Activated naive CD4-positive, alpha-beta T cell (primary cell): ENCODE measurements around the gene MAPT.

Experiments used
- DNase-seq, 4 experiments: peaks; one replicate each; lab custom pipeline; 2025; lab: John Stamatoyannopoulos, UW

The MAPT gene

DNA sequence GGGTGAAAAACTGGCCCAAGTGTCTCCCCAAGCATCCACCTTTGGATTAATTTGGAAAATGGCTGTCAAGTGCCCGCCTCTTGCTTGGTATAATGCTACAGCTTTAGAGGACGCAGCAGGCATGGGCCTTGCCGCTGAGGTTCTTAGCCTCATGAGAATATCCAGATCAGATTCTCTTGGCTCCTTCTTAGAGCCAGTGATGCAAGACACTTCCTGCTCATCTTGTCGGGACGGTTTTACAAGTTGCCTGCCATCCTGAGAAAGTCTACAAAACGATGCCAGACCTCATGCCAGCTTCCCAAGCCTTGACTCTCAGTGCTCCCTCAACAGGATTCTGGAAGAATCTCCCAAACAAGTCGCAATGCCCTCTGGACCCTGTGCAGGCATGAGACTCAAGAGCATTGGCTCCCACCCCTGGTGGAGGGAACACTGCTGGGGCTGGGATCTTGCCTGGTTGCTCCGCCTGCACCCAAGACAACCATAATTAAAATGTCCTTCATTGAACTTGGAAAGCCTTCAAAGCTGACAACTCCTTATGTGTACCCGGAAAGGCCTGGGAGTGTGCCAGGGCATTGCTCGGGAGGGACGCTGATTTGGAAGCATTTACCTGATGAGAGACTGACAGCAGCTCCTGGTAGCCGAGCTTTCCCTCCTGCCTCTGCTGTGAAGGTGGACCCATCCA, 78.9 kb downstream of the MAPT start:
- DNase-seq, result no peak

- no peak for DNase-seq
Observed at GRCh38 chr17:45973946-45974859, 79.8 kb downstream of the MAPT start.

DNA sequence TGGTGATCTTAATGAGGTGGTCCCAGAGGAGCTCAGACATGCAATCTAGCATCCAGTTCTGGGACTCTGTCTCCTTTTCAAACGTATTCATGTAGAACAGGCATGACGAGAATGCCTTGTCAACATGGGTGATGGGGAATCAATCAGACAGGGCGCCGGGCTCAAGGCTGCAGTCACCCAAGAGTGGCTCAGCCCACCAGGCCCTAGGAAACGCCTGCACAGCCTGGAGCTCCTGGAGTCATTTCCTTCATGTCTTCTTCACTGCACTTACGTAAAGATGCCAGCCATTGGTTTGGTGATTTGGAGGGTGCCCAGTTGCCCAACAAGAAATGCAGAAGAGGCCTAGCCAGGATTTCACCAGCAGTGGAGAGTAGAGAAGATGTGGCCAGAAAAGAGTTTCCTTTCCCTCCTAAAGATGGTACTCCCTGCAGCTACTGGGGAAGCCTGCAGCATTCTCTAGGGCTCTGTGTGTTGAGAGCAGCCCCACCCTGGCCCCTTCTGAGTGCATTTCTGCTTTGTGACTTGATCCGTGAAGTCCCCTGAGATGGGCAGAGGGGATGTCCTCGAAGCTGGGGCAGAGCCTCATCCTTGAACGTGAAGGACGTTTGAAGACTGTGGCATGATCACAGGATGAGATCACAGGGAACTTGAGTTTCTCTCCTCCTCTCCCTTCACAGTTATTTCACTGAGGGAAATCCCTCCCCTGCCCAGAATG, 80.7 kb downstream of the MAPT start:
- no peak for DNase-seq

- DNase-seq, result no peak
Observed at GRCh38 chr17:45975640-45976295, 81.4 kb downstream of the MAPT start.

DNA sequence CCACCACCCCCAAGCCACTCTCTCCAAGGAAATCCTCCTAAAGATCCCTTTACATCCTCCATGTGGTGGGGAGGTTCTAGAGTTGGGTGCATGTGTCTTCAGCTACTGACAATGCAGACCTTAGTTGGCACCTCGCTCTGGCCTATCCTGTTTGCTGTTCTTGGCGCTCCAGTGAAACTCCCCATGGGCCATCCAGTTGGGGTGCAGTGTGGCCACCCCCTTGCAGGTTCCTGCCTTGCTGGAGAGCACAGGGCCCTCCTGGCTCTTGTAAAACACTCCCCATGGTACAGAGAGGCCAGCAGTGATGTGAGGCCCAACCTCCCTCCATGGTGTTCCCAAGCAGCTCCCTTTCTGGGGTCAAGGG, 82.0 kb downstream of the MAPT start:
- no peak for DNase-seq

DNA sequence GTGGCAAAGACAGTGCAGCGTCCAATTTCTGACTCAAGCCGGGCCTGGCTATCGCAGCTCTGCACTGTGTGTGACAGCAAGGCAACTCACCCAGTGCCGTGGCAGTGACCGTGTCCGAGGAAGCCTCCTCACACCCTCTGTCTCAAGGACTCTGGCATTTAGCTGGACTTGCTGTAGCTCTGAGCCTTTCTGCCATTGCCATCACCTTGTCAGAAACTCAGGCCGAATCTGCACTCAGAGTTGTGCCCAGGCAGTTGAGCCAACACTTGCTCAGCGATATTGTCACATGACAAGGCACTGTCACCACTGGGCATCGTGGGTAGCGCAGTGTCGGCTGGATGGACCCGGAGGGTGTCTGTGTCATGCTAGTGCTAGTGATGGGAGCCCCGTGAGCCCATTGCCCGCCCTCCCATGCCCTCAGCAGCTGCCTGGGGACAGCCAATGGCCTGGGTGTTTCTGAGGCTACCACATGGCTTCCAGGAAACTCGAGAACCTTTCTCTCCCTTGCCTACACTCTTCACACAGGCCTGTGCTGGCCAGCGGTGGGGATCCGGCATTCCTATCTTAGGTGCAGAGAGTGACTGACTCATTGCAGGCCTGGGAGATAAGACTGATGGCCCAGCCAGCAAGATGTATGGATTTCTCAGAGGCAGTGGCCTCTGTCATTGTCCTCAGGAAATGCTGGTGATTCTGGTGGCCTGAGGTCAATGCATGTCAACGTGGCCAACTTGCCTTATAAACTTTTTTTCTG, 82.6 kb downstream of the MAPT start:
- DNase-seq, result no peak

DNA sequence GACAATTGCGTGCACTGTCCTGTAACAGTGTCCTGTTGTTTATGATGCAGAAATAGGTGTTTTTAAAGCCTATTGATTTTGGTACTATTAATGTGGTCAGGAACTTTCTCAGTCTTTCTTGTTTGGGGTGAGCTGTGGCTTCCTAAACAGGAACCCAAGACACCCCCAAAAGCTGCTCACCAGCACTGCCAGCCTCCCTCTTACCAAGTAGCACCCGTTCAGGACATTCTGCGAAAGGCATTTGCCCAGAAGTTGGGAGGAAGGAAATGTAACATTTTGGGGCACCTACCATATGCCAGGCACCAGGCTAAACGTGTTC, 83.1 kb downstream of the MAPT start:
- DNase-seq, result no peak

DNA sequence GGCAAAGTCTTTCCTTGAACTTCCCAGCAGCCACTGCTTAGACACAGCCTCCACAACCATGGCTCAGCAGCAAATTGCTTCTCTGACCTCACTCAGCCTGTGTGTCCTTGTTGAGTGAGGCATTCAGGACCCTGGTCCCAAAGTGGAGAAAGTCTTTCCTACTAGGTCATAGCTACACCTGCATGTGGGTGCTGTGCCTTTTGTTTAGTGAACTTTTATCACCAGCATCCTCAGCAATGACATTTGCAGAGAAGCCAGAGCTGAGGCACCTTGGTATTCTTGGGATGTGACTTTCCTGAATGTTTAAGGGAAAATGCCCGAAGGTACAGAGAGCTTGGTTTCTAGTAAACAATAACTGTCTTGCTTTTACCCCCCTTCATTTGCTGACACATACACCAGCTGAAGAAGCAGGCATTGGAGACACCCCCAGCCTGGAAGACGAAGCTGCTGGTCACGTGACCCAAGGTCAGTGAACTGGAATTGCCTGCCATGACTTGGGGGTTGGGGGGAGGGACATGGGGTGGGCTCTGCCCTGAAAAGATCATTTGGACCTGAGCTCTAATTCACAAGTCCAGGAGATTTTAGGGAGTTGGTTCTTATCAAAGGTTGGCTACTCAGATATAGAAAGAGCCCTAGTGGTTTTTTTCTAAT, 83.7 kb downstream of the MAPT start:
- DNase-seq, result no peak

- no peak for DNase-seq
Observed at GRCh38 chr17:45979137-45979536, 84.8 kb downstream of the MAPT start.

DNA sequence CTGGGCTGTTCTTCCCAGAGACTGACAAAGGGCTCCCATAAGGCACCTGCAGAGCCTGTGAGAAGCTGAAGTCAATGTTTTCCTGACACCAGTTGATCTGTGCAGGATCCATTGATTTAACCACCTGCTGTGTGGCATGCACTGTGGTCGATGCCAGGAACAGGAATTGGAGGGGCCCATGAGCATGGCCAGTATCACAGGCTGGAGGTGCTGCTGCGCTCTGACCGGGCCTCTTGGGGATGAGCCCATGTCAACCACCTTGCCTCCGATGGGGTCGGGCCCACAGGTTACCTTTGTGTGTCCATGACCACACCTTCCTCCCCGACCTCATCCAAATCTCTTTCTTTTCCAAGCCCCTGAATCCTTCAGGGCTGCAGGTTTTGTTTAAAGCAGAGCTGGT, 86.5 kb downstream of the MAPT start:
- DNase-seq, result no peak

- no peak for DNase-seq
Observed at GRCh38 chr17:45981306-45981705, 87.0 kb downstream of the MAPT start.

DNA sequence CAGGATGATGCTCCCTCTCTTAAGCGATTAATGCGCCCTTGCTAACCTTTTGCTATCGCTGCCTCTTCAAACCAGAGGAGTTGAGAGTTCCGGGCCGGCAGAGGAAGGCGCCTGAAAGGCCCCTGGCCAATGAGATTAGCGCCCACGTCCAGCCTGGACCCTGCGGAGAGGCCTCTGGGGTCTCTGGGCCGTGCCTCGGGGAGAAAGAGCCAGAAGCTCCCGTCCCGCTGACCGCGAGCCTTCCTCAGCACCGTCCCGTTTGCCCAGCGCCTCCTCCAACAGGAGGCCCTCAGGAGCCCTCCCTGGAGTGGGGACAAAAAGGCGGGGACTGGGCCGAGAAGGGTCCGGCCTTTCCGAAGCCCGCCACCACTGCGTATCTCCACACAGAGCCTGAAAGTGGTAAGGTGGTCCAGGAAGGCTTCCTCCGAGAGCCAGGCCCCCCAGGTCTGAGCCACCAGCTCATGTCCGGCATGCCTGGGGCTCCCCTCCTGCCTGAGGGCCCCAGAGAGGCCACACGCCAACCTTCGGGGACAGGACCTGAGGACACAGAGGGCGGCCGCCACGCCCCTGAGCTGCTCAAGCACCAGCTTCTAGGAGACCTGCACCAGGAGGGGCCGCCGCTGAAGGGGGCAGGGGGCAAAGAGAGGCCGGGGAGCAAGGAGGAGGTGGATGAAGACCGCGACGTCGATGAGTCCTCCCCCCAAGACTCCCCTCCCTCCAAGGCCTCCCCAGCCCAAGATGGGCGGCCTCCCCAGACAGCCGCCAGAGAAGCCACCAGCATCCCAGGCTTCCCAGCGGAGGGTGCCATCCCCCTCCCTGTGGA, 88.6 kb downstream of the MAPT start:
- DNase-seq, result no peak

DNA sequence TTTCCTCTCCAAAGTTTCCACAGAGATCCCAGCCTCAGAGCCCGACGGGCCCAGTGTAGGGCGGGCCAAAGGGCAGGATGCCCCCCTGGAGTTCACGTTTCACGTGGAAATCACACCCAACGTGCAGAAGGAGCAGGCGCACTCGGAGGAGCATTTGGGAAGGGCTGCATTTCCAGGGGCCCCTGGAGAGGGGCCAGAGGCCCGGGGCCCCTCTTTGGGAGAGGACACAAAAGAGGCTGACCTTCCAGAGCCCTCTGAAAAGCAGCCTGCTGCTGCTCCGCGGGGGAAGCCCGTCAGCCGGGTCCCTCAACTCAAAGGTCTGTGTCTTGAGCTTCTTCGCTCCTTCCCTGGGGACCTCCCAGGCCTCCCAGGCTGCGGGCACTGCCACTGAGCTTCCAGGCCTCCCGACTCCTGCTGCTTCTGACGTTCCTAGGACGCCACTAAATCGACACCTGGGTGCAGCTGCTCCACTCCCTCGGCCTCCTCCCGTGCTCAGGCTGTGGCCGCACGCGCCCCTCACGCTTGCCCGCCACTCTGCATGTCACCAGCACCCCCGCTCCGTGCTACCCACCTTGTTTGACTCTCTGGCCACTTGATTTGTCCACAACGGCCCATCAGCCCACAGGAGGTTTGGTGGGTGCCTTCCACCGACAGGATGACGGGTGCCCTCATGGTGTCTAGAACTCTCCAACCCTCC, 89.4 kb downstream of the MAPT start:
- no peak for DNase-seq

- DNase-seq, result no peak
Observed at GRCh38 chr17:45984368-45984767, 90.0 kb downstream of the MAPT start.

- no peak for DNase-seq
Observed at GRCh38 chr17:45985447-45985846, 91.1 kb downstream of the MAPT start.

GRCh38 chr17:45986056-45986455, 91.7 kb downstream of the MAPT start:
- DNase-seq, result no peak

- no peak for DNase-seq
Observed at GRCh38 chr17:45987706-45988105, 93.4 kb downstream of the MAPT start.

- DNase-seq, result no peak
Observed at GRCh38 chr17:45989759-45990158, 95.4 kb downstream of the MAPT start.

DNA sequence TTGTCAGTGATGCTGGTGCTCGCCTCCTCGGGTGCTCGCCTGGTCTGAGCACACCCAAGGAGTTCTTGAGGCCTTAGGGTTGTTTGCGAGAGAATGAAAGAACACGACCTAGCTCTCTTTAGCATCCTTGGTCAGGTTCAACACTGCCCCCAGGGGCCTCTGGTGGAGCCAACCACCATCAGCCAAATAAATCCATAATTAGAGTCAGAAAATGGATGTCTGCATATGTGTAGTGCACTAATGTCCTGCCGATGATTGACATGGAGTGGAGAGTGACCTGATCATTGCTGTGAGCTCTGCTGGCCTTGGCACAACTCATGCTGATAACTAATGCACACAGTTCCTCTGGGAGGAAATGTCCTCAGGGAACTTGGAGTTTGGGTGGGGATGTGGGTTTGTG, 96.5 kb downstream of the MAPT start:
- DNase-seq, result no peak

- no peak for DNase-seq
Observed at GRCh38 chr17:45991341-45991740, 97.0 kb downstream of the MAPT start.
